HepG2 (cell line): ENCODE results near the gene USP27X. TPM values are rescaled to one million over a fixed set of nuclear protein-coding genes. Genes with fewer than 3 reads are reported as not detected.

Experiments
- AFF4 ChIP-seq: sonication (generic); formaldehyde crosslinking; IDR thresholded peaks from 2 replicates; pipeline ENCODE4 v1.4.0; 2020; ENCODE audit warnings: missing genetic modification reagents
- DMAP1 ChIP-seq: IDR thresholded peaks from 2 replicates; pipeline ENCODE4 v1.6.1; 2016
- ELF3 ChIP-seq: IDR thresholded peaks from 2 replicates; pipeline ENCODE4 v1.6.1; 2016; ENCODE audit warnings: missing genetic modification reagents, missing compliant biosample characterization
- HMGXB3 ChIP-seq: sonication (generic); formaldehyde crosslinking; IDR thresholded peaks from 2 replicates; pipeline ENCODE4 v1.4.0; 2020; ENCODE audit warnings: missing genetic modification reagents, borderline replicate concordance
- JUND ChIP-seq: sonication (generic); formaldehyde crosslinking; IDR thresholded peaks from 2 replicates; pipeline ENCODE4 v1.8.0; 2022; ENCODE audit warnings: mild to moderate bottlenecking, missing genetic modification reagents
- KLF15 ChIP-seq: sonication (generic); formaldehyde crosslinking; IDR thresholded peaks from 2 replicates; pipeline ENCODE4 v1.8.1; 2023; ENCODE audit warnings: borderline replicate concordance, mild to moderate bottlenecking, inconsistent platforms, missing genetic modification reagents, mixed read lengths
- MAX ChIP-seq: IDR thresholded peaks from 2 replicates; pipeline ENCODE4 v1.6.1; 2012; ENCODE audit warnings: inconsistent platforms
- NR0B2 ChIP-seq: sonication (generic); formaldehyde crosslinking; IDR thresholded peaks from 2 replicates; pipeline ENCODE4 v1.4.0; 2020; ENCODE audit warnings: mild to moderate bottlenecking, missing genetic modification reagents
- RNF2 ChIP-seq: fragments of 450-650 bp; conservative IDR thresholded peaks from 2 replicates; pipeline ENCODE4 v1.6.1; 2016; ENCODE audit warnings: low read depth
- ZNF143 ChIP-seq: sonication (generic); formaldehyde crosslinking; IDR thresholded peaks from 2 replicates; pipeline ENCODE4 v1.4.0; 2020; ENCODE audit warnings: missing genetic modification reagents
- ZNF609 ChIP-seq: sonication (generic); formaldehyde crosslinking; IDR thresholded peaks from 2 replicates; pipeline ENCODE4 v1.4.0; 2020; ENCODE audit warnings: mild to moderate bottlenecking, missing genetic modification reagents, borderline replicate concordance
- ZNF792 ChIP-seq: IDR thresholded peaks from 2 replicates; pipeline ENCODE4 v1.6.1; 2016
- ZNF800 ChIP-seq: sonication (generic); formaldehyde crosslinking; IDR thresholded peaks from 2 replicates; pipeline ENCODE4 v1.4.0; 2020; ENCODE audit warnings: missing genetic modification reagents
- polyA plus RNA-seq, 8 experiments: library from polyadenylated mRNA; depleted of rRNA in 3 of 8; stranded (reverse) in 7 of 8; unstranded in 1 of 8; fragments of >200 nt; fragmentation: Illumina TruSeq in 4 of 8; extraction: Trizol in 4 of 8; gene quantifications; 2 replicates each; pipeline versions ENCODE4 v1.2.1 to v1.2.3, GENCODE V29; 2011 to 2016; ENCODE audit warnings: low read depth in 4 of 8, missing spikeins in 1 of 8, mixed read lengths in 1 of 8; ENCODE audit not compliant: insufficient read depth in 1 of 8
- total RNA-seq, 5 experiments: library from RNA; depleted of rRNA; stranded (reverse); fragments of >200 nt; fragmentation: Illumina TruSeq; extraction: Trizol; gene quantifications; 2 replicates each; pipeline ENCODE4 v1.2.3, GENCODE V29; 2016; ENCODE audit warnings: low read depth in 1 of 5

USP27X gene
- total and polyA plus RNA-seq, 2 of the 13 experiments (the other 11 are each of a cell fraction or from before 2014, with no cell fraction given), result 7.2 to 9.7 TPM

GRCh38 chrX:49877397-49878101, 1.7 kb upstream of the USP27X start (continued):
- TF ChIP-seq JUND (CRISPR knock-in tag) (peak; percentile 44; the same call in 1 of the 2 replicates), MAX (peak; percentile 52; the same call in 1 of the 2 replicates), KLF15 (CRISPR knock-in tag) (no peak; the same call in 1 of the 2 replicates), ELF3 (CRISPR knock-in tag) (peak; percentile 76; the same call in 1 of the 2 replicates), ZNF792 (CRISPR knock-in tag) (no peak), HMGXB3 (CRISPR knock-in tag) (no peak), ZNF800 (CRISPR knock-in tag) (no peak), ZNF143 (CRISPR knock-in tag) (no peak), RNF2 (no peak), AFF4 (CRISPR knock-in tag) (no peak), DMAP1 (CRISPR knock-in tag) (peak; percentile 58; the same call in 1 of the 2 replicates), NR0B2 (no peak), ZNF609 (CRISPR knock-in tag) (peak; percentile 70; the same call in 1 of the 2 replicates)
